ENCODE data around the gene CDHR1.
A peak's percentile ranks its signal among the peaks of the same experiment; 100 is the strongest.

The CDHR1 gene

DNA sequence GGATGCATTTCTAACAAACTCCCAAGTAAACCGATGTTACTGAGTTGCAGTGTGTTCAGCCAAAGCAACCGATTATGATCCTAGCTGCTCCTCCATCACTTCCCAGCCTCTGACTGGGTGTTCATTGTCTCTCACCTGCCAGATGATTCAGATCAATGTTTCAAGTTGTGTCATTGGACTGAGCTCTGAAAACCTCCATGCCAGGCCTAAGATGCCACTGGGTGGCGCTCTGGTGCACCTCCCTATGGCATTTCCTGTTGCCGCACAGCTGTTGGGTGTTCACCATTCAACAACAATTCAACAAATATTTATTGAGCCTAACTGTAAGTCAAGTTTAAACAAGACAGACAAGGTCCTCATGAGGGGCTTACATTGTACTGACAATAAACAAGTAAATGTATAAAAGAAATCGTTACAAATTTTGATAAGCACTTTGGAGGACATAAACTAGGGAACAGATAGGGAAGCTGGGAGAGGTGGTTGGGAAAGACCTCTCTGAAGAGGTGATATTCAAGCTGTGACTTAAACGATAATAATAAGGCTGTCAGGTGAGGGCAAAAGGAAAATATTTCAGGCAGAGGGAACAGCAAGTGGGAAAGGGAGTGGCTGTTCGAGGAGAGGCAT, 73.3 kb downstream of the CDHR1 start:
- peak; percentile 92 for DNase-seq

DNA sequence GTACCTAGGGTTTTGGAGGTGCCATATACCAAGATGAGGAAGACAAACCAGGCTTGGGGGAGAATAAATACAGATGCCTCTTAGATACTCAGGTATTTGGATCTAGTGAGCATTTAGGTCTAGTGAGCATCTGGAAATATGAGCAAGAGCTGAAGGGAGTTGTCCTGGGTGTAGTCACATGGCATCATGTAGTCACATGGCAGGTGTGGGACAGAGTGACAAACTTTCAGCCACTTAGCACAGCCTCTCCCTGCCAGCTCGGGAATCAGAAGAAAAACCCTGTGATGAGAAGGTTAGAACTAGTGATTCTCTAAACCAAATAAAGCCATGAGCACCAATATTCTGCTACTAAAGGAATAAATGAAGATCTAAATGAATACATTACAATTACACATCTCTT, 74.8 kb downstream of the CDHR1 start:
- DNase-seq: no peak

Measured in activated CD4-positive, alpha-beta T cell treated with anti-CD3 and anti-CD28 coated beads, Interleukin-2, Interleukin-6, amounts not matched to agents 100 ng/mL and 50 ng/mL, durations not matched to agents 16 hours and 8 hours (primary cell).